GM12873 (cell line): Measurements from ENCODE around the gene TLX1.

ENCODE experiments used
- TF ChIP-seq, protein P1 (sequence below): IDR thresholded peaks from 2 replicates; pipeline ENCODE4 v1.5.1; 2012; ENCODE audit warnings: low read depth, mild to moderate bottlenecking, moderate library complexity, low read length, control low read depth; ENCODE audit not compliant: insufficient read depth; ENCODE audit errors: missing control alignments

TLX1 gene

DNA sequence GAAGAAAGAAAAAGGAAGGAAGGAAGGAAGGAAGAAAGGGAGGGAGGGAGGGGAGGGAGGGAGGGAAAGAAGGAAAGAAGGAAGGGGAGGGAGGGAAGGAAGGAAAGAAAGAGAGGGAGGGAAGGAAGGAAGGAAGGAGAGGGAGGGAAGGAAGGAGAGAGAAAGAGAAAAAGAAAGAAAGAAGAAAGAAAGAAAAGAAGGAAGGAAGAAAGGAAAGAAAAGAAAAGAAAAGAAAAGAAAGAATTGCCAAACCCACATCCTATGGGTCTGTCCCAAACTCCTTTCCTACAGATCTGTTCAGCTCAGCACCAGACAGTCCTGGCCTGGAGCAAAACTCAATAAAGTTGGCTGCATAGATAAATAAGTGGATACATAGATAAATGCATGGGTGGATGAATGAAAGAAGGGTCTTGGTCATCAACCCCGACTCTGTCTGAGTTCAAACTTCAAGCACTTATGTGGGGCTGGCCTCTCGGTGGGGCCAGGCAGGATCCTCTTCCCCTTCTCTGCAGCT lies 17.2 kb upstream of the TLX1 start:
- TF ChIP-seq, protein P1, sequence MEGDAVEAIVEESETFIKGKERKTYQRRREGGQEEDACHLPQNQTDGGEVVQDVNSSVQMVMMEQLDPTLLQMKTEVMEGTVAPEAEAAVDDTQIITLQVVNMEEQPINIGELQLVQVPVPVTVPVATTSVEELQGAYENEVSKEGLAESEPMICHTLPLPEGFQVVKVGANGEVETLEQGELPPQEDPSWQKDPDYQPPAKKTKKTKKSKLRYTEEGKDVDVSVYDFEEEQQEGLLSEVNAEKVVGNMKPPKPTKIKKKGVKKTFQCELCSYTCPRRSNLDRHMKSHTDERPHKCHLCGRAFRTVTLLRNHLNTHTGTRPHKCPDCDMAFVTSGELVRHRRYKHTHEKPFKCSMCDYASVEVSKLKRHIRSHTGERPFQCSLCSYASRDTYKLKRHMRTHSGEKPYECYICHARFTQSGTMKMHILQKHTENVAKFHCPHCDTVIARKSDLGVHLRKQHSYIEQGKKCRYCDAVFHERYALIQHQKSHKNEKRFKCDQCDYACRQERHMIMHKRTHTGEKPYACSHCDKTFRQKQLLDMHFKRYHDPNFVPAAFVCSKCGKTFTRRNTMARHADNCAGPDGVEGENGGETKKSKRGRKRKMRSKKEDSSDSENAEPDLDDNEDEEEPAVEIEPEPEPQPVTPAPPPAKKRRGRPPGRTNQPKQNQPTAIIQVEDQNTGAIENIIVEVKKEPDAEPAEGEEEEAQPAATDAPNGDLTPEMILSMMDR = no peak

DNA sequence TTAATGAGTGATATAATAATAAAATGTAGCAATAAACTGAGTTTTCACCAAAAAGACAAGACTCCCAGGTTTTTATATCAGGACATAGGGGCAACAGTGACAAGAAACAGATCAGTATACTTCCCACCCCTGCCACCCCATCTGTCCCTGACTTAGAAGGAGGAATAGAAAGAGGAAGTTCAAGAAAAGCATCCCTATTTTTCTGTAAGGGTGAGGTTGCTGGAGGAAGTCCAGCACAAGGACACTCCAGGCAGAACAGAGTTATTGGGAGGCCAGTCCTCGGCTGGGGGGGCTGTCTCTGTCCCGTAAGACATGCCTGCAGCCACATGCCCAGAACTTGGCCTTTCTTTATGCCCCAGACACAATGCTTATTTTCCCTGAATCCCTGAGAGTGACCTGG lies 16.5 kb upstream of the TLX1 start:
- TF ChIP-seq, protein P1 = no peak

DNA sequence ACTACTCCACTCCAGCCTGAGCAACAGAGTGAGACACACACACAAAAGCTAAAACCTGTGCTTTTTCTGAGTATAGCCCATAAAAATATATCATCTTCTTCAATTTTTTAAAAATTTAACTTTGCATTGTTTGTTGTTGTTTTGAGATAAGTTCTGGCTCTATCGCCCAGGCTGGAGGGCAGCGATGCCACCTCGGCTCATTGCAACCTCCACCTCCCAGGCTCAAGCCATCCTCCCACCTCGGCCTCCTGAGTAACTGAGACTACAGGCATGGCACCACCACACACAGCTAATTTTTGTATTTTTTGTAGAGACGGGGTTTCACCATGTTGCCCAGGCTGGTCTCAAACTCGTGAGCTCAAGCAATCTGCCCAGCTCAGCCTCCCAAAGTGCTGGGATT lies 14.3 kb upstream of the TLX1 start:
- TF ChIP-seq, protein P1 = no peak

DNA sequence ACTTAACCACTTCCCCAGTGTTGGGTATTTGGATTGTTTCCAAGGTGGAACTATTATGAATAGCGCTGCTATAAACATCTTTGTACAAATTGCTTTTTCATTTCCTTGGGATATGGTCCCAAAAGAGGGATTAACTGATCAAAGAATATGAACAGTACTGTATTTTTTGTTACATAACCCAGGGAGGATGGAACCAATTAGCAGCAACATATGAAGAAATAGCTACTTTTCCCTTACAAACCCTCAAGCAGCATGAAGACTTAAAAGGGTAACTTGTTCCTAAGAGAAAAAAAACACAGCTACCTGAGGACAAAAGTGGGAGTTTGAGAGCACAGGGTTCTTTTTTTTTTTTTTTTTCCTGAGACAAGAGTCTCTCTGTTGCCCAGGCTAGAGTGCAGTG lies 13.1 kb upstream of the TLX1 start:
- TF ChIP-seq, protein P1 = no peak

DNA sequence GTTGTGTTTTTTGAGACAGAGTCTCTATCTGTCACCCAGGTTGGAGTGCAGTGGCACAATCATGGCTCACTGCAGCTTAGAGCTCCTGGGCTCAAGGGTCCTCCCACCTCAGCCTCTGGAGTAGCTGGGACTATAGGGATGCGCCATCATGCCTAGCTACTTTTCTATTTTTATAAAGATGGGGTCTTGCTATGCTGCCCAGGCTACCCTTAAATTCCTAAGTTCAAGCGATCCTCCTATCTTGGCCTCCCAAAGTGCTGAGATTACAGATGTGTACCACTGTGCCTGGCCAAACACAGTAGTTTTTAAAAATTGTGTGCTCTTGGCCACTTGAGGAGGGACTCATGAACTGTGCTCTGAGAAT lies 10.6 kb upstream of the TLX1 start:
- TF ChIP-seq, protein P1 = no peak

DNA sequence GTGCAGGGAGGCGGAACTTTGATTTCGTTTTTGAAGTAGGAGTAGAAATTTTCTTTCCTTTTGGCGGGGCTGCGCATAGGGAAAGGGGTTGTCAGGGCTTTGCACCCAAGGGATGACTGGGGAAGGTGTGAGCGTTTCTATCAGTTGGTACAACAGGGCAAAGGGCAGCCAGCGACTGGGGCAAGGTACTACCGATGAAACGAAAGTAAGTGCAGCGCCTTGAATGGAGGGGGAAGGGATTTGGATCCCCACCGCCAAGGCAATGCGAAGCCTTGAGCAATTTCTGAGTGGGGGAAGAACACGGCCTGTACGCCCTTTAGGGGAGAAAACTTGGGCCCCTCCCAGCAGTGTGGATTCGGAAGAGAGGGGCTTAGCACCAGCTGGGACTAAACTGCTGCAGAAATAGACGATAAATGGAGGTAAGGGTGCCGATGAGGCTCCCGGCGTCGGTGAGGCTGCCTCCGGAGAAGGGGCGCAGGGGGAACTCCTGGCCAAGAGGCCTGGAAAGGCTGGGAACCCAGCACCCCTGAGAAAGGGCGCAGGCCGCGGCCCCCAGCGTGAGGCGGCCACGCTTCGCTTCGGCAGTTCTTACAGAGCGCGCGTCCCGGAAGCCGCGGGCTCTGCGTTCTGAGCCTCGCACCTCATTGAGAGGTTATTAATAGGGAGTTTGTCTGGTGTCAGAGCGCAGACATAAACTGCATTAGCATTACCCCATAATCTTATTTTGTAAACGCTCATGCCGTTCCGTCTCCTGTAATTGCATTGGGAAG lies 10.0 kb upstream of the TLX1 start:
- TF ChIP-seq, protein P1 = no peak

DNA sequence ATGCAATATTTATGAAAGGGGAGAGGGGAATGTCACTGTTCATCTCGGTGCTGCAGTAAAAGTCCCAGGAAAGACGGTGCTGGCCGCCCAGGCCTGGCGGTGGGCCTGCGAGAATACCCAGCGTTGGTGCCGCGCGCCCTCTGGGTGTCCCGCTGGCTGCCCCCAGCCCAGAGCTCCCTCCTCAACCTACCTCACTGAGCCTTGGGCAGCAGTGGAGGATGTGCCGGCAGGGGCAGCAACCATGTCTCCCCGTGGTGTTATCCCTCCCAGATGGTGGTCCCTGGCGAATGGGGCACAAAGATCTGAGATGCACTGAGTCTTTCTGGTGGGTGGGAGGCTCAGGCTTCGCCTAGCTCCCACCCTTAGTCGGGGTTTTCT lies 9.5 kb upstream of the TLX1 start:
- TF ChIP-seq, protein P1 = no peak
